Upper lobe of left lung (tissue), 4 donors: ENCODE data around the gene PGP.

ENCODE experiments used
- CTCF ChIP-seq, 6 experiments: fragments of 450-650 bp in 4 of 6; fragments of 200-600 bp in 2 of 6; sonication (generic) in 2 of 6; IDR thresholded peaks; one replicate each; pipeline ENCODE4 v1.5.1; 2016 to 2019; ENCODE audit warnings: antibody characterized with exemption in 6 of 6
- POLR2A ChIP-seq, 4 donors: fragments of 450-650 bp; IDR thresholded peaks; one replicate each; pipeline ENCODE4 v1.5.1; 2016 to 2017; ENCODE audit warnings: antibody characterized with exemption in 4 of 4, mild to moderate bottlenecking in 2 of 4
- POLR2AphosphoS5 ChIP-seq, 2 donors: sonication (generic); formaldehyde crosslinking; IDR thresholded peaks; one replicate each; pipeline ENCODE4 v1.5.1; 2017; ENCODE audit warnings: antibody characterized with exemption in 2 of 2

GRCh38 chr16:2190659-2191445, 23.8 kb downstream of the PGP start:
- TF ChIP-seq CTCF (IDR thresholded peaks at IDR 0.05) (no peak), POLR2AphosphoS5 (IDR thresholded peaks at IDR 0.05) (no peak), POLR2A (IDR thresholded peaks at IDR 0.05) (no peak)
